HG02870 (cell line): ENCODE results near the gene ACAP3.
A peak's percentile ranks its signal among the peaks of the same experiment; 100 is the strongest.
"Not testable (repeated sequence)": the region's sequence is repeated elsewhere in the genome, so short reads cannot be mapped to it uniquely, and the experiment has no call there.

Experiments used
- ATAC-seq: cut with Tn5 transposase; IDR thresholded peaks from one replicate; pipeline ENCODE4 v1.9.1; 2021; ENCODE audit warnings: mild to moderate bottlenecking, moderate library complexity; ENCODE audit not compliant: unreplicated experiment

The ACAP3 gene

DNA sequence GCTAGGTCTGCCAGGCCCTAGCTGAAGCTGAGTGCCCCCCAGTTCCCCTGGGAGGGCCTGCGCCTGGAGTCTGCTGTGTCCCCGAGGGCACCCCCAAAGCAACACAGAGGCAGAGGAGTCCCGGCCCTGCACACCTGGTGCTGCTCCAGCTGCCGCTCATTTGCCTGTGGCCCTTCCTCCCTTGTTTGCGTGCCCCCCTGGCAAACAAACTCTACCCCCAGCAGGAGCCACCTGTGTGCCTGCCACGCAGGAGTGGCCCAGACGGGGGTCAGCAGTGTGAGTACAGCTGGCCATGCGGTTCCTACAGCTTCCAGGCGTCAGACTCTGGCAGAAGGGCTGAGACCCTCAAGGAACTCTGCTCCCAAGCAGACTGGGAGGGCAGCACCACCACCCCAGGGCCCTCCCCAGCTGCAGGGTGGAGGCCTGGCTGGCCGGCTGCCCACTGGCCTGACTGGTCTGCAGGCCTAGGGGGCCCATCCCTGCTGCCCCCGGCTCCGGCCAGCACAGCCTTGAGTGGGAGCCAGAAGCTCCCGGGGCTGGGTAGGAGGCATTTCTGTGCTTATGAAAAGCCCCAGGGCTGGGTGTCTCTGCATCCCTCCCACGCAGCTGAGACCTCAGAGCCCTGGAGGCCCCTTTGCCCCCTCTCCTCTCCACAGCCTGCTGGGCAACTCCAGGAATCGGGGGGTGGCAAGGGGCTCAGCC is 22.8 kb upstream of the ACAP3 start:
- ATAC-seq: no peak

DNA sequence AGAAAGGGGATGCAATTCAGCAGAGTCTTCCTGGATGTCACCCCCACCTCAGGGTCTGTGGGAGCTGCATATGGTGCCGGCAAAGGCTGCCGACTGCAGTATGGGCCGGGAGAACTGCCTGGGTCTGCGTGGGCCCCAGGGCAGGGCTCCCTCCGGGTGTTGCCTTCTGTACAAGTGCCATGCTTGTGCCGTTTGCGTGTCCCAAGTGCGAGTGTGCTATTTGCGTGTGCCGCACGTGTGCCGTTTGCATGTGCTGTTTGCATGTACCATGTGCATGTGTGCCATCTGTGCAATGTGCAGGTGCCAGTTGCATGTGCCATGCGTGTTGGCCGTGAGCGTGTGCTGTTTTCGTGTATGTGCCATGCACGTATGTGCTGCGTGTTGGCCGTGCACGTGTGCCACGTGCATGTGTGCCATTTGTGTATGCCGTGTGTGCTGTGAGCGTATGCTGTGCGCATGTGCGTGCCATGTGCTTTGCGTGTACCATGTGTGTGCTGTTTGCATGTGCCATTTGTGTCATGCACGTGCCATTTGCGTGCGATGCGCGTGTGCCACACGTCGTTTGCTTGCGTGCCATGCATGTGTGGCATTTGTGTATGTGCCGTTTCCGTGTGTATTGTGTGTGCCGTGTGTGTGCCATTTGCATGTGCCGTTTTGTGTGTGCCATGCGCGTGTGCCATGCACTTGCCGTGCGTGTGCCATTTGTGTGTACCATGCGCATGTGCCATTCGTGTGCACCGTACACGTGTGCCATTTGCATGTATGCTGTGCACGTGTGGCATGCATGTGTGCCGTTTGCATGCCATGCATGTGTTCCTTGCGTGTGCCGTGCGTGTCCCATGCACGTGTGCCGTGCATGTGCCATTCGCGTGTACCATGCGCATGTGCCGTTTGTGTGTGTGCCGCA is 21.8 kb upstream of the ACAP3 start:
- ATAC-seq: no peak

DNA sequence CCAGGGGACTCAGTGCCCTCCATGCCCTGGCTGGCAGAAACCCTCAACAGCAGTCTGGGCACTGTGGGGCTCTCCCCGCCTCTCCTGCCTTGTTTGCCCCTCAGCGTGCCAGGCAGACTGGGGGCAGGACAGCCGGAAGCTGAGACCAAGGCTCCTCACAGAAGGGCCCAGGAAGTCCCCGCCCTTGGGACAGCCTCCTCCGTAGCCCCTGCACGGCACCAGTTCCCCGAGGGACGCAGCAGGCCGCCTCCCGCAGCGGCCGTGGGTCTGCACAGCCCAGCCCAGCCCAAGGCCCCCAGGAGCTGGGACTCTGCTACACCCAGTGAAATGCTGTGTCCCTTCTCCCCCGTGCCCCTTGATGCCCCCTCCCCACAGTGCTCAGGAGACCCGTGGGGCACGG is 20.5 kb upstream of the ACAP3 start:
- ATAC-seq: no peak

DNA sequence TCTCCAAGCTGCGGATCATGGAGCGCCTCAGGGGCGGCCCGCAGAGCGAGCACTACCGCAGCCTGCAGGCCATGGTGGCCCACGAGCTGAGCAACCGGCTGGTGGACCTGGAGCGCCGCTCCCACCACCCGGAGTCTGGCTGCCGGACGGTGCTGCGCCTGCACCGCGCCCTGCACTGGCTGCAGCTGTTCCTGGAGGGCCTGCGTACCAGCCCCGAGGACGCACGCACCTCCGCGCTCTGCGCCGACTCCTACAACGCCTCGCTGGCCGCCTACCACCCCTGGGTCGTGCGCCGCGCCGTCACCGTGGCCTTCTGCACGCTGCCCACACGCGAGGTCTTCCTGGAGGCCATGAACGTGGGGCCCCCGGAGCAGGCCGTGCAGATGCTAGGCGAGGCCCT is 19.6 kb upstream of the ACAP3 start:
- no peak for ATAC-seq

DNA sequence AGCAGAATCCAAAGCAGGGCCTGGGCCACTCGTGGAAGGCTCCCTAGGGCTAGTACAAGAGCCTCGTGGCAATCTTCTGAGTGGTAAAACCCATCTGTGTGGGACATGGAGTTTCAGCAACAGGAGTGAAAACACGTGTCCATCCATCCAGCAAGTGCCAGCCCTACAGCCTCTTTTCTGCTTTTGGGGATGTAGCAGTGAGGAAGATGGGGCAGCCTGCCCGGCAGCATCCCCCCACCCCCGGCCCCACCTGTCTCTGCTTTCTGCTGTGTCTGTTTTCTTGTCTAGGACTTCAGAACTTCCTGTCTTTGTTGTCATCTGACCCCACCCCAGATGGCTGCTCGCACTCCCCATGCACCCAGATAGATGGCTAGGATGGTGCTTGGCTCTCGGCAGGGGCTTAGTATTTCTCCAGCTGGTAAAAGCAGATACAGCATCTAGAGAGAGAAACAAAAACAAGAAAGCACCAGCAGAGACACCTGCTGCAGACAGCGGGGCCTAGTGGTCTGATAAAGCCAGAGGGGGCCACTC is 18.4 kb upstream of the ACAP3 start:
- no peak for ATAC-seq

DNA sequence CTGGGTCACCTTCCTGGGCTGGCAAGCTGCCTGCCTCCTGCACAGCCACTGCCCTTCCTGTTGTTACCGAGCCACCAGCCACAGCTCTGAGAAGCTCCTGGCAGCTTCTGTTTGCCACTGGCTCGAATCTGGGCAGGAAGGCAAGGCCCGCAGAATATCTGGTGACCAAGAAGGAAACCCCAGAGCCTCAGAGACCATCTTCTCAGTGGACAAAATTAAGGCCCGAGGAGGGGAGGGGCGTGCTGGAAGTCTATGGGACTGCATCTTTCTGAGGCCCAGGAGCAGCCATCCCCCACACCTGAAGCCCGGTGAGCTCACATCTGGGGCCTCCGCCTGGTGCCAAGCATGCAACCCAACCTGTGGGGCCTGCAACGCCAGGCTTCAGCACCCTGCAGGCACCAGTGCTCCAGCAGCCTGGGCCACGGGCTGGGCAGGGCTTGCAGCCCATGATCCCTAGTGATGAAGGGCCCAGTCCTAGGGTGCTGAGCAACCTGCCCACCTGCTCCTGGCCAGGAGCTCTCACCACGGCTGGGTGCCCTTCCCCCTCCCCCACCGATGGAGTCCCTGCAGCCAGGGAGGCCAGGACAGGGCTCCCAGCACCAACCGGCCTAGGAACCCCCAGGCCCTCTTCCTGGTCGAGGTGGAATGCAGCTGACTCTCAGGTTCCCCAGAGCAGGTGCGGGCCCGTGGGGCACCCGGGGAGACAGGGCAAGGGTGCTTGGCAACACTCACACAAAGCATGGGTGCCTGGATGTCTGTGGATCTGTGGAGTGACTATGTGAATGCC is 17.8 kb upstream of the ACAP3 start:
- ATAC-seq: no peak

DNA sequence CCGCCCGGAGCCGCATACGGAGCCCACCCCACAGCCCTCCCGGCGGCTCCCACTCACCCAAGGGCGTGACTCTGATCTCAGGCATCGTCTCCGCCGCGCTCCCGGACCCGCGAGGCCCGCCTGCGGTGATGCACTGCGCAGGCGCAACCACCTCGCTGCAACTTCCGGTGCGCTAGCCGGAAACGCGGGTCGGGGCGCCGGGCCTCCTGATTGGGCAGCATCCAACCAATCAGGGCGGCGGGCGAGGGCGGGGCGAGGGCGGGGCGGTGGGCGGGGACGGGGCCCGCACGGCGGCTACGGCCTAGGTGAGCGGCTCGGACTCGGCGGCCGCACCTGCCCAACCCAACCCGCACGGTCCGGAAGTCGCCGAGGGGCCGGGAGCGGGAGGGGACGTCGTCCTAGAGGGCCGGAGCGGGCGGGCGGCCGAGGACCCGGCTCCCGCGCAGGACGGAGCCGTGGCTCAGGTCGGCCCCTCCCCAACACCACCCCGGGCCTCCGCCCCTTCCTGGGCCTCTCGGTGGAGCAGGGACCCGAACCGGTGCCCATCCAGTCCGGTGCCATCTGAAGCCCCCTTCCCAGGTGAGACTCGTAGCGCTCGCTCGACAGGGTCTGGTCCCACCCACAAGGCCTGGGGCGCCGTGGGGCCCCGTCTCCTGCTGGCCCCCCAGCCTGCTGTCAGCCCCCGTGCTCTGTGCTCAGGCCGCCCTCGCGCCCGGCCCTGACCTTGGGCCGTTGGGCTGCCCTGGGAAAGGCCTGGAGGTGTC is 17.0 kb upstream of the ACAP3 start, which contains the start of the genes CPTP and INTS11:
TSS of gene CPTP (plus strand) at position 279 of the 764 bp plus-strand sequence. CDS start 2,109 bp downstream, outside the sequence.
TSS of gene INTS11 (minus strand) at position 137 of the 764 bp plus-strand sequence. CDS start at position 85, 52 bp downstream.
- peak; percentile 62 for ATAC-seq

DNA sequence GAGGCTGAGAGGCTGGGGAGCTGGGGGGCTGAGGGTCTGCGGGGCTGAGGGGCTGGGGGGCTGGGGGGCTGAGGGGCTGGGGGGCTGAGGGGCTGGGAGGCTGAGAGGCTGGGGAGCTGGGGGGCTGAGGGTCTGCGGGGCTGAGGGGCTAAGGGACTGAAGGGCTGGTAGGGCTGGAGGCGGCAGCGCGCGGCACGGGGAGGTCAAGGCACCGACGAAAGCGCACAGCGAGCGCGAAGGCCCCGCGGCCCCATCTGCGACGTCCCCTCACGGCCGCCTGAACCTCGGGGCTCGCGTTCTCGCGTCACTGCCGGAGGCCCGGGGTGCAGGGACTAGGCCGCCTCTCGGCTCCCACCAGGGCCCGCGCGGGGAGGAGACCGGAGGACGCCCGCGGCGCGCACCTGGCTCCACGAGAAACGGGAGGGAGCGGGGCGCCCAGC is 16.4 kb upstream of the ACAP3 start:
- ATAC-seq: peak; percentile 23

DNA sequence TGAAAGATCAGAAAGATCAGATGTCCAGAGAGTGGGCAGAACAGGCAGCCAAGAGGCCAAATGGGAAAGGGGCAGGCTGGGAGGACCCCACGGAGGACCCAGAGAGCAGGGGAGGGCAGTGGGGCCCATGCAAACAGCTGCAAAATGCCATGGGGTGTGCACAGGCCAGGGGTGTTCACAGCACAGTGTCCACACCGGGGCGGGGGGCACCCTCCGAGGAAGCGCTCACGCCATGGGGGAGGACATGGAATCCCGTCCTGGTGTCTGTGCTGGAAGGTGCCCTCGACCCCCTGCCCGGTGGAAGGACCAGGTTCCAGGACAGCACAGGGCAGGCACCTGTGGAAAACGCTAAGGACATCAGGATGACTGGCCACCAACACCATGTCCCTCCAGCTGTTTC is 15.2 kb upstream of the ACAP3 start:
- ATAC-seq: no peak

DNA sequence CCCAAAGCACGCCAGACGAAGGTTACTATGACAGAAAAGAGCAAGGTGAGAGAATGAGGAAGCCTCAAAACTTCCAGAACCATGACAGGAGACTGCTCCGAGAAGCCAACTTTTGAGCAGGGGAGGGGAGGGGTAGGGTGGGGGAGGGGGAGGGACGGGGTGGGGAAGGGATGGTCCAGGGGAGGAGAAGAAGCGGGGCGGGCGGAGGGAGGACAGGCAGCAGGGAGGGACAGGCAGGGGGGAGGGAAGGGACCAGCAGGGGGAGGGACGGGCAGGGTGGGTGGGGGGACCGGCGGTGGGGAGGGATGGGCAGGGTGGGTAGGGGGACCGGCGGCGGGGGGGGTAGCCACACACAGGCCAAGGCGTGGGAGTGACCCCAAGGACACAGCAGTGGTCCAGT is 14.7 kb upstream of the ACAP3 start:
- ATAC-seq: no peak

DNA sequence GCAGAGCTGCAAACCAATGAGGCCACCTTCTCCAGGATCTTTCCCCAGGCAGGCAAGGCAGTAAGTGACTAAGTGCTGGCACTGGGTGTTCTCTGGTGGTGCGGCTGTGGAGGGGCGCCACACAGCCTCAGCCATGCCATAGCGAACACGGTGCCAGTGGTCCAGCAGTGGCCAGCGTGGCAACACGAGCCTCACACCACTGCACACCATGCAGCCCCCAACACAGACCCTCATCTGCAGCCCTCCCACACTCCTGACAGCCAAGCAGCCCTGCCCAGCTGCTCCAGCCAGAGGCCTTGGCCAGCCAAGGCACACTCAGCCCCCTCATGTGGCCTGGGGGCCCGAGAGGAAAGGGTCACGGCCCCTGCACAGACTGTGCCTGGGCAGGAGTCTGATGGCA is 13.7 kb upstream of the ACAP3 start:
- no peak for ATAC-seq

DNA sequence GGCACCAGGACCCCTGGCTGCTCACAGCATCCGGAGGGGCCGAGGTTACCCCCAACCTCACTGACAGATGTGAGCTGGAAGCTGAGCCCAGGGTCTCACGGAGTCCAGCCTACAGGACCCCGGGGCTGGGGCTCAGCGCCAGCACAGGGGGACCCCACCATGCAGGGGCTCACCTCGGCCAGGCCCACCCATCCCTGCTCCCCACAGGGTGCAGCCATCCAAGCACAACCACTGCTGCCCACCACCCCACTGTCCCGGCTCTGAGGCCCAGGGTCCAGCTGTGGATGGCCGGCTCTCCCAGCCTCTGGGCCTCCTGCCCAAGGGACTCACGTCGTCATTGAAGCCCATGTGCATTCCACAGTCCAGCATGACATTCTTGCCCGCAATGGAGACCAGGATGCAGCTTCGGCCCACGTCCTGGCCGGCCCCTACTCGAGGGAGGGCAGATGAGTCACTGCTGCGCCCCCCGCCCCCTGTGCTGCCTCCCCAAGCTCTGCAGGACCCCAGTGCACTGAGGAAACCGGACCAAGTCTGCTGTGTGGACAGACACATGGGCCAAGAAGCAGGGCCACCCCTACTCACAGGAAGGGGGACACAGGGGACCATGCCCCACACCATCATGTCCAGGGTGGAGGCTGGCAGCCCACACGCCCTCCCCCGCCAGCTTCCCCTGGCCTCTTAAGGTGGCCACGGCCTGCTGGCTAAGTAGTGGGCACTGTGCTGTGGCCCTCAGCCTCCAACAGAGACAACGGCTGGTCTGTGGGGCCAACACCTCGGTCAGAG is 13.1 kb upstream of the ACAP3 start:
- no peak for ATAC-seq

DNA sequence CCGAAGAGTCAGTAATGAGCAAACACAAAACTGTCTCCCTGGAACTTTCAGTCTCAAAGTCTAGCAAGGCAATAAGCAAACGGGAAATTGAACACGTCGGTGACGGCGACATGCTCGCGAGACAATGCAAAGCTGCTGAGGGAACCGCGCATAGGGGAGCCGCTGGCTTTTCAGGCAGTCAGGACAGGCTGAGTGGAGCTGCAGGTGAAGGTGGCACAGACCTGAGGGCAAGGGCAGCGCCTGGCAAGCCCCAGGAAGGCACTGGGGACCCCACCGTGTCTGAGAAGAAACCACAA is 11.9 kb upstream of the ACAP3 start:
- no peak for ATAC-seq

DNA sequence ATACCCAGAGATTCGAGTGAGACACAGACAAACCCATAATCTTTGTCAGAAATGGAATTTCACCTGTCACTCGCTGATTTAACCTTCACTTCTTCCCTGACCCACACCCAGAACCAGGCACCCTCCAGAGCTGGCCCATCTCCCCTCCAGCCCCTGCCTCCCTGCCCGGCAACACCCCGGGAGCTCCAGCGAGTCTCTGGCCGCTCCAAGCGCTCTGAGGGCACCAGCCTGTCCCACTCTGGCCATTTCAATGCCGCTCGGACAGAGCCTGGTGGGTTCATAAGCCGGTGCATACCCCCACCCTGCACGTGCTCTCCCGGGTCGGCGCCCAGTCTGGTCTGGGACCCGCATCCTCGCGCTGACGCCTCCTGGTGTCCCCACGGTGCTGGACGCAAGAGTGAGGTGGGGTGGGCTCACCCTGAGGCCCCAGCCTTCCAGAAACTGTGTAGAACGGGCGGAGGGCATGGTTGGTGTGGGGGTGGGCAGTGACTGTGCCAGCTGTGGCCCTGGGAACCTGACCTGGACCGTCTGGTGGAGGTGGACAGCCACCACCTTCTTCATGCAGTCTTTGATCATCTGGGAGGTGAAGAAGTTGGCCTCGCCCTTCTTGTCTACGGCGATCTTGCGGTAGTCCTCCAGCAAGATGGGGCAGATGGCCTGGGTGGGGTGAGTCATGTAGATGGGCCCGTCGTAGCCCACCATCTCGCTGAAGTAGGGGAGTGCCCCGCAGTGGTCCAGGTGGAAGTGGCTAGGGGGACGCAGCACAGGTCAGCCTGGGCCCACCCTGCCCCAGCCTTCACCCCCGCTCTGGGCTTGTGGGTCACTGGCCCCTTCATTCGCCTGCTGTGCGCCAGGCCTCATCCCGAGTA is 11.3 kb upstream of the ACAP3 start:
- ATAC-seq: no peak

DNA sequence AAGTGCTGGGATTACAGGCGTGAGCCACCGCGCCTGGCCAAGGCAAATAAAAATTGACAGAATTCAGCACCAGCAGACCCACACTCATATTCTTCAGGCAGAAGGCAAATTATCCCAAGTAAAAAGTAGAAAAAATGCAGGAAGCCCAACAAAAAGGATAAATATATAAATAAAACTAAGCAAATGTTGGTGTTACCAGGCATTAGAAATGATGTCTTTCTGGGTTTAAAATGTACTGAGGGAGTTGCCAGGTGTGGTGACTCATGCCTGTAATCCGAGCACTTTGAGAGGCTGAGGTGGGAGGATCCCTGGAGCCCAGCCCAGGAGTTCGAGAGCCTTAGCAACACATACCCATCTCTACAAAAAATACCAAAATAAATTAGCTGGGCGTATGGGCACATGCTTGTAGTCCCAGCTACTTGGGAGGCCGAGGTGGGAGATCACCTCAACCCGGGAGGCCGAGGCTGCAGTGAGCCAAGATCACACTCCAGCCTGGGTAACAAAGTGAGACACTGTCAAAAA is 10.5 kb upstream of the ACAP3 start:
- ATAC-seq: no peak

DNA sequence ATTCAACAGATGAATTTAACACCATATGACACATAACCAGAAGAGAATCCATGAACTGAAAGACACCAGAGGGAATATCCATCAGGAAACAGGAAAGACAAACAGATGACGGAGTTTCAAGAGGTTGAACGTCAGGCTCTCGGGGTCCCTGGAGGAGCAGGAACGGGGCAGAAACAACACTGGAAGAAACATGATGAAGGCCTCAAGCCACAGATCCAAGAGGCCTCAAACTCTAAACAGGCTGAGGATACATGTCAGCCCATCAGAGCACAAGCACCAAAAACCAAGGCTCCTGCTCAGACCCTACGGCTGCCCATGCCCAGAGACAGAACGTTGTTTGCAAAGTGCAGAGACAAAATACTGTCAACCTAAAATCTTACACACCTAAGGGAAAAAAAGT is 9.7 kb upstream of the ACAP3 start:
- no peak for ATAC-seq

DNA sequence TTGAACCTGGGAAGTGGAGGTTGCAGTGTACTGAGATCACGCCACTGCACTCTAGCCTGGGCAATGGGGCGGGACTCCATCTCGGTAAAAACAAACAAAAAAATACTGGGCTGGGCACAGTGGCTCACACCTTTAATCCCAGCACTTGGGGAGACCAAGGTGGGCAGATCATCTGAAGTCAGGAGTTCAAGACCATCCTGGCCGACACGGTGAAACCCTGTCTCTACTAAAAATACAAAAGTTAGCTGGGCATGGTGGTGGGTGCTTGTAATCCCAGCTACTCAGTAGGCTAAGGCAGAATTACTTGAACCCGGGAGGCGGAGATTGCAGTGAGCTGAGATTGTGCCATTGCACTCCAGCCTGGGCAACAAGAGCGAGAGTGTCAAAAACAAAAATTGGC is 8.5 kb upstream of the ACAP3 start:
- not testable (repeated sequence) for ATAC-seq

DNA sequence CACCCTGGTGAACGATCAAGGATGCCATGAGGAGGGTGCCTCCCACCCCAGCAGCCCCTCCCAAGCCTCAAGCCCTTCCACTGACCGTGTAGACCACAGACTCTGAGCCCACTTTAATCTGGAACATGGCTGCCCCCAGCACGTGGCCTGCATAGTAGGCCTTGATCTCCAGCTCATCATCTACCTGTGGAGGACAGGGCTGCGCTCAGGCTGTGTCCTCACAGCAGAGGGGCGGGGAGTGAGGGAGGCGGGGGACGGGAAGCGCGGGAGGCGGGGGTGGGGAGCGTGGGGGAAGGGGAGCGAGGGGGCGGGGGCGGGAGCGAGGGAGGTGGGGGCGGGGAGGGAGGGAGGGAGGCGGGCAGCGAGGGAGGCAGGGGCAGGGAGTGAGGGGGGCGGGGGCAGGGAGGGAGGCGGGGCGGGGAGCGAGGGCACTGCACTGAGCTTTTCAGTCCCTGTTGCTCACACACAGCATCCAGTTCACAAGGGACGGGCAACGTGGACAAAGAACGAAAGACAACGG is 7.8 kb upstream of the ACAP3 start:
- ATAC-seq: no peak
